ENCODE results near the gene TKTL1.

The TKTL1 gene

GRCh38 chrX:154363706-154364439 is 68.3 kb downstream of the TKTL1 start:
- no peak for DNase-seq

GRCh38 chrX:154365052-154365600 is 69.5 kb downstream of the TKTL1 start:
- DNase-seq: no peak

GRCh38 chrX:154365997-154366665 is 70.5 kb downstream of the TKTL1 start:
- no peak for DNase-seq

- DNase-seq: no peak
Measured at GRCh38 chrX:154366666-154367055, 71.1 kb downstream of the TKTL1 start.

- DNase-seq: no peak
Measured at GRCh38 chrX:154367474-154368308, 72.1 kb downstream of the TKTL1 start.

GRCh38 chrX:154368630-154369448 is 73.2 kb downstream of the TKTL1 start:
- DNase-seq: peak; percentile 63

GRCh38 chrX:154369449-154370299 is 74.1 kb downstream of the TKTL1 start:
- peak; percentile 46 for DNase-seq

- DNase-seq: no peak
Measured at GRCh38 chrX:154370300-154371016, 74.9 kb downstream of the TKTL1 start.

GRCh38 chrX:154371017-154371788 is 75.6 kb downstream of the TKTL1 start:
- DNase-seq: peak; percentile 89

- DNase-seq: no peak
Measured at GRCh38 chrX:154371789-154372300, 76.2 kb downstream of the TKTL1 start.

GRCh38 chrX:154372612-154373022 is 77.0 kb downstream of the TKTL1 start:
- no peak for DNase-seq

- DNase-seq: no peak
Measured at GRCh38 chrX:154373340-154374306, 78.0 kb downstream of the TKTL1 start.

- no peak for DNase-seq
Measured at GRCh38 chrX:154374313-154375155, 78.9 kb downstream of the TKTL1 start, which contains the start of gene FLNA. TSS of gene FLNA (minus strand) at chrX:154374634. CDS start at chrX:154371245, 3,389 bp downstream.

GRCh38 chrX:154375156-154375504 is 79.5 kb downstream of the TKTL1 start:
- no peak for DNase-seq

- no peak for DNase-seq
Measured at GRCh38 chrX:154376774-154377173, 81.2 kb downstream of the TKTL1 start.

- peak; percentile 38 for DNase-seq
Measured at GRCh38 chrX:154378059-154378798, 82.6 kb downstream of the TKTL1 start.
